Measurements from ENCODE around the gene S100B. TPM values are rescaled to one million over a fixed set of nuclear protein-coding genes. Genes with fewer than 3 reads are reported as not detected.
"Not testable (repeated sequence)": the region's sequence is repeated elsewhere in the genome, so short reads cannot be mapped to it uniquely, and the experiment has no call there.

The S100B gene
- total RNA-seq, 2 experiments from 2014 or later, result 0.25 to 0.32 TPM

- DNase-seq, result peak; percentile 37
- POLR2A ChIA-PET, result no interaction called here
- H3K9me3 Mint-ChIP-seq, result no peaks in the 10 kb centered on the region
- H3K4me3 Mint-ChIP-seq, result peak overlapping the region; percentile 89
- H3K36me3 Mint-ChIP-seq (ENCODE audit: low read depth), result peaks cover 45% of the 10 kb centered on the region
- CTCF ChIA-PET, result interaction anchor here (0.5 to 1.2 kb wide), 3 partner anchors 39 to 164 kb away, joined by 3 read pairs; no protein-coding TSS in a partner anchor
- peaks cover 77% of the 10 kb centered on the region for H3K4me1 Mint-ChIP-seq
- no peaks in the 10 kb centered on the region for H3K27me3 Mint-ChIP-seq
- peak overlapping the region; percentile 94 for H3K27ac Mint-ChIP-seq
Observed at GRCh38 chr21:46636550-46637285, 31.8 kb upstream of the S100B start.

- DNase-seq, result no peak
- CTCF ChIA-PET, result interaction anchor here (0.6 to 1.2 kb wide), 3 partner anchors 18 to 164 kb away, joined by 3 read pairs; no protein-coding TSS in a partner anchor
- Mint-ChIP-seq H3K27ac (peak overlapping the region; percentile 94), H3K9me3 (no peaks in the 10 kb centered on the region), H3K27me3 (peaks cover 2% of the 10 kb centered on the region), H3K36me3 (ENCODE audit: low read depth) (peaks cover 43% of the 10 kb centered on the region), H3K4me3 (peak overlapping the region; percentile 89), H3K4me1 (peaks cover 77% of the 10 kb centered on the region)
- POLR2A ChIA-PET, result no interaction called here
Observed at GRCh38 chr21:46636181-46636512, 31.3 kb upstream of the S100B start.

GRCh38 chr21:46635324-46636180, 30.7 kb upstream of the S100B start, which contains the start of gene PRMT2:
Gene PRMT2 (plus strand): TSS chr21:46635674. CDS start chr21:46636952, 1,278 bp downstream.
- ChIA-PET POLR2A (no interaction called here), CTCF (interaction anchor here (0.6 to 1.2 kb wide), 4 partner anchors 18 to 163 kb away, joined by 3 read pairs; no protein-coding TSS in a partner anchor)
- H3K36me3 Mint-ChIP-seq (ENCODE audit: low read depth), result peaks cover 42% of the 10 kb centered on the region
- peaks cover 73% of the 10 kb centered on the region for H3K4me1 Mint-ChIP-seq
- H3K9me3 Mint-ChIP-seq, result no peaks in the 10 kb centered on the region
- DNase-seq, result peak; percentile 97
- H3K27ac Mint-ChIP-seq, result peak within 1 kb of the TSS; percentile 94
- H3K27me3 Mint-ChIP-seq, result peaks cover 7% of the 10 kb centered on the region
- peak within 1 kb of the TSS; percentile 89 for H3K4me3 Mint-ChIP-seq

GRCh38 chr21:46634966-46635323, 30.1 kb upstream of the S100B start:
- no peaks in the 10 kb centered on the region for H3K9me3 Mint-ChIP-seq
- POLR2A ChIA-PET, result no interaction called here
- H3K36me3 Mint-ChIP-seq (ENCODE audit: low read depth), result peaks cover 39% of the 10 kb centered on the region
- CTCF ChIA-PET, result interaction anchor here (1.1 kb wide), 1 partner anchor 25 kb away, joined by 3 read pairs; no protein-coding TSS in a partner anchor
- peak overlapping the region; percentile 89 for H3K4me3 Mint-ChIP-seq
- H3K27ac Mint-ChIP-seq, result peak overlapping the region; percentile 94
- peaks cover 10% of the 10 kb centered on the region for H3K27me3 Mint-ChIP-seq
- DNase-seq, result no peak
- H3K4me1 Mint-ChIP-seq, result peaks cover 73% of the 10 kb centered on the region

- Mint-ChIP-seq H3K36me3 (ENCODE audit: low read depth) (peaks cover 34% of the 10 kb centered on the region), H3K27ac (peak overlapping the region; percentile 94), H3K4me3 (peak overlapping the region; percentile 89), H3K9me3 (no peaks in the 10 kb centered on the region), H3K27me3 (peaks cover 10% of the 10 kb centered on the region), H3K4me1 (peaks cover 68% of the 10 kb centered on the region)
- CTCF ChIA-PET, result no interaction called here
- POLR2A ChIA-PET, result no interaction called here
- no peak for DNase-seq
Observed at GRCh38 chr21:46634427-46634826, 29.5 kb upstream of the S100B start.

- peak; percentile 70 for DNase-seq
- Mint-ChIP-seq H3K9me3 (no peaks in the 10 kb centered on the region), H3K36me3 (ENCODE audit: low read depth) (peaks cover 26% of the 10 kb centered on the region), H3K4me3 (peak overlapping the region; percentile 89), H3K4me1 (peaks cover 61% of the 10 kb centered on the region), H3K27ac (peak overlapping the region; percentile 94), H3K27me3 (peaks cover 10% of the 10 kb centered on the region)
- ChIA-PET CTCF (interaction anchor here (1.0 to 1.6 kb wide), 3 partner anchors 15 to 490 kb away, joined by 3 to 5 read pairs (median 4); no protein-coding TSS in a partner anchor), POLR2A (interaction anchor here (0.7 kb wide), 1 partner anchor 145 kb away, joined by 3 read pairs; no protein-coding TSS in a partner anchor)
Observed at GRCh38 chr21:46633566-46633965, 28.7 kb upstream of the S100B start.

- H3K4me3 Mint-ChIP-seq, DNase-seq, CTCF ChIA-PET, POLR2A ChIA-PET, H3K27ac Mint-ChIP-seq: not testable (repeated sequence)
- Mint-ChIP-seq H3K9me3 (peaks cover 12% of the 10 kb centered on the region), H3K36me3 (ENCODE audit: low read depth) (peaks cover 24% of the 10 kb centered on the region), H3K27me3 (peaks cover 10% of the 10 kb centered on the region), H3K4me1 (peaks cover 64% of the 10 kb centered on the region)
Observed at GRCh38 chr21:46630915-46631314, 26.0 kb upstream of the S100B start.

- Mint-ChIP-seq H3K4me3 (no peak overlapping the region), H3K27ac (no peak overlapping the region), H3K36me3 (ENCODE audit: low read depth) (peaks cover 30% of the 10 kb centered on the region), H3K9me3 (peaks cover 17% of the 10 kb centered on the region), H3K27me3 (peaks cover 10% of the 10 kb centered on the region), H3K4me1 (peaks cover 63% of the 10 kb centered on the region)
- ChIA-PET POLR2A (no interaction called here), CTCF (interaction anchor here (1.2 kb wide), 1 partner anchor 14 kb away, joined by 3 read pairs; no protein-coding TSS in a partner anchor)
- no peak for DNase-seq
Observed at GRCh38 chr21:46628868-46629267, 24.0 kb upstream of the S100B start.

GRCh38 chr21:46627726-46628125, 22.8 kb upstream of the S100B start:
- Mint-ChIP-seq H3K4me1 (peaks cover 58% of the 10 kb centered on the region), H3K36me3 (ENCODE audit: low read depth) (peaks cover 30% of the 10 kb centered on the region), H3K27ac (no peak overlapping the region), H3K9me3 (peaks cover 17% of the 10 kb centered on the region), H3K27me3 (peaks cover 10% of the 10 kb centered on the region), H3K4me3 (no peak overlapping the region)
- ChIA-PET POLR2A (no interaction called here), CTCF (interaction anchor here (1.3 kb wide), 1 partner anchor 10 kb away, joined by 4 read pairs; no protein-coding TSS in a partner anchor)
- DNase-seq, result no peak

- H3K4me3 Mint-ChIP-seq, result no peak overlapping the region
- peak overlapping the region; percentile 79 for H3K27ac Mint-ChIP-seq
- peaks cover 17% of the 10 kb centered on the region for H3K9me3 Mint-ChIP-seq
- H3K36me3 Mint-ChIP-seq (ENCODE audit: low read depth), result peaks cover 30% of the 10 kb centered on the region
- H3K4me1 Mint-ChIP-seq, result peaks cover 58% of the 10 kb centered on the region
- POLR2A ChIA-PET, result no interaction called here
- H3K27me3 Mint-ChIP-seq, result peaks cover 10% of the 10 kb centered on the region
- CTCF ChIA-PET, result interaction anchor here (1.3 kb wide), 1 partner anchor 9 kb away, joined by 4 read pairs; no protein-coding TSS in a partner anchor
- no peak for DNase-seq
Observed at GRCh38 chr21:46626975-46627501, 22.2 kb upstream of the S100B start.

GRCh38 chr21:46626536-46626935, 21.7 kb upstream of the S100B start:
- Mint-ChIP-seq H3K36me3 (ENCODE audit: low read depth) (peaks cover 30% of the 10 kb centered on the region), H3K9me3 (peaks cover 17% of the 10 kb centered on the region), H3K4me1 (peaks cover 63% of the 10 kb centered on the region), H3K4me3 (no peak overlapping the region), H3K27me3 (peaks cover 10% of the 10 kb centered on the region), H3K27ac (peak overlapping the region; percentile 79)
- CTCF ChIA-PET, result interaction anchor here (1.3 kb wide), 1 partner anchor 8 kb away, joined by 4 read pairs; no protein-coding TSS in a partner anchor
- POLR2A ChIA-PET, result no interaction called here
- DNase-seq, result peak; percentile 54

- CTCF ChIA-PET, result no interaction called here
- Mint-ChIP-seq H3K4me3 (no peak overlapping the region), H3K9me3 (peaks cover 17% of the 10 kb centered on the region), H3K36me3 (ENCODE audit: low read depth) (peaks cover 24% of the 10 kb centered on the region), H3K27me3 (peaks cover 5% of the 10 kb centered on the region), H3K4me1 (peaks cover 67% of the 10 kb centered on the region), H3K27ac (no peak overlapping the region)
- no peak for DNase-seq
- POLR2A ChIA-PET, result no interaction called here
Observed at GRCh38 chr21:46625759-46626158, 20.9 kb upstream of the S100B start.
